Suprapubic skin (tissue), 4 donors: ENCODE results near the gene STAT3.

Source experiments
- EP300 ChIP-seq: sonication (generic); formaldehyde crosslinking; IDR thresholded peaks from one replicate; pipeline ENCODE4 v1.6.1; 2017; ENCODE audit warnings: antibody characterized with exemption
- POLR2A ChIP-seq, 2 donors: fragments of 450-650 bp; IDR thresholded peaks; one replicate each; pipeline ENCODE4 v1.6.1; 2017; ENCODE audit warnings: antibody characterized with exemption in 2 of 2, mild to moderate bottlenecking in 2 of 2, moderate library complexity in 2 of 2
- POLR2AphosphoS5 ChIP-seq, 3 donors: sonication (generic); formaldehyde crosslinking; IDR thresholded peaks; one replicate each; pipeline ENCODE4 v1.6.1; 2017; ENCODE audit warnings: antibody characterized with exemption in 3 of 3
- TF ChIP-seq, protein P1 (sequence below), 2 donors: fragments of 200-600 bp in 1 of 2; fragments of 450-650 bp in 1 of 2; sonication (generic) in 1 of 2; IDR thresholded peaks; one replicate each; pipeline ENCODE4 v1.5.1; 2016 to 2019; ENCODE audit warnings: antibody characterized with exemption in 2 of 2, mild to moderate bottlenecking in 1 of 2, moderate library complexity in 1 of 2

GRCh38 chr17:42342242-42343008, 45.8 kb downstream of the STAT3 start:
- no peak for TF ChIP-seq POLR2A (IDR thresholded peaks at IDR 0.05)
- TF ChIP-seq, protein P1, sequence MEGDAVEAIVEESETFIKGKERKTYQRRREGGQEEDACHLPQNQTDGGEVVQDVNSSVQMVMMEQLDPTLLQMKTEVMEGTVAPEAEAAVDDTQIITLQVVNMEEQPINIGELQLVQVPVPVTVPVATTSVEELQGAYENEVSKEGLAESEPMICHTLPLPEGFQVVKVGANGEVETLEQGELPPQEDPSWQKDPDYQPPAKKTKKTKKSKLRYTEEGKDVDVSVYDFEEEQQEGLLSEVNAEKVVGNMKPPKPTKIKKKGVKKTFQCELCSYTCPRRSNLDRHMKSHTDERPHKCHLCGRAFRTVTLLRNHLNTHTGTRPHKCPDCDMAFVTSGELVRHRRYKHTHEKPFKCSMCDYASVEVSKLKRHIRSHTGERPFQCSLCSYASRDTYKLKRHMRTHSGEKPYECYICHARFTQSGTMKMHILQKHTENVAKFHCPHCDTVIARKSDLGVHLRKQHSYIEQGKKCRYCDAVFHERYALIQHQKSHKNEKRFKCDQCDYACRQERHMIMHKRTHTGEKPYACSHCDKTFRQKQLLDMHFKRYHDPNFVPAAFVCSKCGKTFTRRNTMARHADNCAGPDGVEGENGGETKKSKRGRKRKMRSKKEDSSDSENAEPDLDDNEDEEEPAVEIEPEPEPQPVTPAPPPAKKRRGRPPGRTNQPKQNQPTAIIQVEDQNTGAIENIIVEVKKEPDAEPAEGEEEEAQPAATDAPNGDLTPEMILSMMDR (IDR thresholded peaks at IDR 0.05): no peak
- TF ChIP-seq EP300: no peak
- no peak for TF ChIP-seq POLR2AphosphoS5 (IDR thresholded peaks at IDR 0.05)
